Suprapubic skin (tissue), 4 donors: Measurements from ENCODE around the gene CAPN8. TPM values are rescaled to one million over a fixed set of nuclear protein-coding genes. Genes with fewer than 3 reads are reported as not detected.
A peak's percentile ranks its signal among the peaks of the same experiment; 100 is the strongest.

Experiments used
- DNase-seq, 2 donors: peaks; one replicate each; pipeline ENCODE4 v3.0.0-alpha.2; 2019; ENCODE audit warnings: low spot score in 2 of 2
- H3K27ac ChIP-seq: fragments of 200-600 bp; sonication (generic); one replicate; pipeline ENCODE4 v1.5.1; 2019
- H3K27me3 ChIP-seq: fragments of 200-600 bp; sonication (generic); one replicate; pipeline ENCODE4 v1.5.1; 2019
- H3K36me3 ChIP-seq: fragments of 200-600 bp; sonication (generic); one replicate; pipeline ENCODE4 v1.5.1; 2019
- H3K4me1 ChIP-seq: fragments of 200-600 bp; sonication (generic); one replicate; pipeline ENCODE4 v1.5.1; 2019
- H3K4me3 ChIP-seq: fragments of 200-600 bp; sonication (generic); one replicate; pipeline ENCODE4 v1.5.1; 2019; ENCODE audit warnings: mild to moderate bottlenecking
- H3K9me3 ChIP-seq: fragments of 200-600 bp; sonication (generic); one replicate; pipeline ENCODE4 v1.5.1; 2019
- EP300 ChIP-seq: sonication (generic); formaldehyde crosslinking; IDR thresholded peaks from one replicate; pipeline ENCODE4 v1.6.1; 2017; ENCODE audit warnings: antibody characterized with exemption
- POLR2A ChIP-seq, 2 donors: fragments of 450-650 bp; IDR thresholded peaks; one replicate each; pipeline ENCODE4 v1.6.1; 2017; ENCODE audit warnings: antibody characterized with exemption in 2 of 2, mild to moderate bottlenecking in 2 of 2, moderate library complexity in 2 of 2
- POLR2AphosphoS5 ChIP-seq, 3 donors: sonication (generic); formaldehyde crosslinking; IDR thresholded peaks; one replicate each; pipeline ENCODE4 v1.6.1; 2017; ENCODE audit warnings: antibody characterized with exemption in 3 of 3
- WGBS: methylation state at CpG from one replicate; pipeline ENCODE4 v1.1.5; 2018; 5-methylcytosine and 5-hydroxymethylcytosine counted together
- total RNA-seq, 4 donors: library from RNA; depleted of rRNA; stranded (reverse); fragments of >200 nt; gene quantifications; one replicate each; pipeline ENCODE4 v1.1.0, GENCODE V29; 2016
- TF ChIP-seq, protein P1 (sequence below), 2 donors: fragments of 200-600 bp in 1 of 2; fragments of 450-650 bp in 1 of 2; sonication (generic) in 1 of 2; IDR thresholded peaks; one replicate each; pipeline ENCODE4 v1.5.1; 2016 to 2019; ENCODE audit warnings: antibody characterized with exemption in 2 of 2, mild to moderate bottlenecking in 1 of 2, moderate library complexity in 1 of 2

CAPN8 gene
- total RNA-seq, 4 donors from 2014 or later, result 1.5 to 3.9 (median 2.7) TPM

DNA sequence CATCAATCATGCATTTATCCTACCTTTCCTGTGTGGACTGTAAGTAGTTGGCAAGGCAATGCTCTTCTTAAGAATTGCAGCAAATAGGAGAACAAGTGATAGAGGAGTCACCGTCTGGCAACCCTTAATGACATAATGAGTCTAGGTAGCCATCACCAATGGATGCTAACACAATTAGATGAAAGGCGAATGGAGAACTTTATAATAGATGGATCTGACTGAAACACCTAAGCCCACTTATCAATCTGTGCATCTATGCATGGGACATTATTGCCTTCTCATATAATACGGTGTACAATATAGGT is 18.9 kb upstream of the CAPN8 start:
- Histone ChIP-seq H3K9me3 (no peaks in the 10 kb centered on the region), H3K27ac (no peak overlapping the region), H3K4me3 (no peak overlapping the region), H3K27me3 (no peaks in the 10 kb centered on the region), H3K36me3 (no peaks in the 10 kb centered on the region), H3K4me1 (no peaks in the 10 kb centered on the region)
- DNase-seq, result no peak
- TF ChIP-seq, protein P1, sequence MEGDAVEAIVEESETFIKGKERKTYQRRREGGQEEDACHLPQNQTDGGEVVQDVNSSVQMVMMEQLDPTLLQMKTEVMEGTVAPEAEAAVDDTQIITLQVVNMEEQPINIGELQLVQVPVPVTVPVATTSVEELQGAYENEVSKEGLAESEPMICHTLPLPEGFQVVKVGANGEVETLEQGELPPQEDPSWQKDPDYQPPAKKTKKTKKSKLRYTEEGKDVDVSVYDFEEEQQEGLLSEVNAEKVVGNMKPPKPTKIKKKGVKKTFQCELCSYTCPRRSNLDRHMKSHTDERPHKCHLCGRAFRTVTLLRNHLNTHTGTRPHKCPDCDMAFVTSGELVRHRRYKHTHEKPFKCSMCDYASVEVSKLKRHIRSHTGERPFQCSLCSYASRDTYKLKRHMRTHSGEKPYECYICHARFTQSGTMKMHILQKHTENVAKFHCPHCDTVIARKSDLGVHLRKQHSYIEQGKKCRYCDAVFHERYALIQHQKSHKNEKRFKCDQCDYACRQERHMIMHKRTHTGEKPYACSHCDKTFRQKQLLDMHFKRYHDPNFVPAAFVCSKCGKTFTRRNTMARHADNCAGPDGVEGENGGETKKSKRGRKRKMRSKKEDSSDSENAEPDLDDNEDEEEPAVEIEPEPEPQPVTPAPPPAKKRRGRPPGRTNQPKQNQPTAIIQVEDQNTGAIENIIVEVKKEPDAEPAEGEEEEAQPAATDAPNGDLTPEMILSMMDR (IDR thresholded peaks at IDR 0.05), result no peak
- no peak for TF ChIP-seq POLR2AphosphoS5 (IDR thresholded peaks at IDR 0.05)
- no peak for TF ChIP-seq POLR2A (IDR thresholded peaks at IDR 0.05)
- TF ChIP-seq EP300, result no peak
- 85% methylated on average over 3 of the region's 3 CpGs for WGBS

DNA sequence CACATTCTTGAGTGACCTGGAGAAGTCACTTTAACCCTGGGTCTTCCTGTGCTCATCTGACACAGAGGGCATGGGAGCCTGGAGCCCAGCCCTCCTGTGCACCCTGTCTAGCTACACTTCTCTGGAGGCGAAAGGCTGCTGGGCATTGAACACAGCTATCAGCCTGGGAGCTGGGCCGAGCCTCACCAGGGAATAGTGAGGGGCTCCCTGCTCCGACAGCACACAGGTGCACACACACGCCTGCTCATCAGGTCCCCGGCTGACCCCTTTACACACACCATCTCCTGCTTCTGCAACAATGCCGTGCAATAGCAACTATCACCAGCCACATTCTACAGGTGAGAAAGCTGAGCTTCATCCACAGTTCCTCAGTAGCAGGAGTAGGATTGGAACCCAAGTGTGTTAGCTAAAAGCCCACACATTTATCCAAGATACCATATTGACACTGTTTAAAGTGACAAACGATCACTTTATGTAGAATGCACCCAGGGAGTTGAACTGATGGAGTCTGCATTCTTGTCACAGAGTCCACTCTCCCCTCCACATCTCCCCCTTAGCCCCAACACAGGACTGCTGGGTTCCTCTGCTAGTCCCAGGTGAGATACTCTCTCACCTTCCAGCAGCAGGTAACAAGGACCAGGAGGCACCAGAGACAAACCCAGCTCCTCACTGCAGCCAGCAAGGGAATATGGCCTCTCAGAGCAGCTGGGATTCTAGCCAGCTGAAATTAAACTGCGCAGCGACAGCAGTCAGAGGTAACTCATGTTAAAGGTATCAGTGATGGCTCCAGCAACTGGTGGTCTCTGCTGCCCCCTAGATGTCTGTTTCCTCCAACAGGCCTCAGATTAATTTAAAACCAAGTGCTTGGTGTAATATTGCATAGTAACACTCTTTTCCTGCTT is 18.3 kb upstream of the CAPN8 start:
- TF ChIP-seq EP300, result no peak
- no peak for TF ChIP-seq POLR2AphosphoS5 (IDR thresholded peaks at IDR 0.05)
- TF ChIP-seq POLR2A (IDR thresholded peaks at IDR 0.05), result no peak
- TF ChIP-seq, protein P1 (IDR thresholded peaks at IDR 0.05), result peak in 1 of 2 donors; percentile 38
- WGBS, result 60% methylated on average over 9 of the region's 9 CpGs
- no peaks in the 10 kb centered on the region for H3K4me1 ChIP-seq
- H3K27me3 ChIP-seq, result no peaks in the 10 kb centered on the region
- no peaks in the 10 kb centered on the region for H3K36me3 ChIP-seq
- no peak overlapping the region for H3K4me3 ChIP-seq
- no peaks in the 10 kb centered on the region for H3K9me3 ChIP-seq
- peak in 1 of 2 donors; percentile 68 for DNase-seq
- H3K27ac ChIP-seq, result no peak overlapping the region

DNA sequence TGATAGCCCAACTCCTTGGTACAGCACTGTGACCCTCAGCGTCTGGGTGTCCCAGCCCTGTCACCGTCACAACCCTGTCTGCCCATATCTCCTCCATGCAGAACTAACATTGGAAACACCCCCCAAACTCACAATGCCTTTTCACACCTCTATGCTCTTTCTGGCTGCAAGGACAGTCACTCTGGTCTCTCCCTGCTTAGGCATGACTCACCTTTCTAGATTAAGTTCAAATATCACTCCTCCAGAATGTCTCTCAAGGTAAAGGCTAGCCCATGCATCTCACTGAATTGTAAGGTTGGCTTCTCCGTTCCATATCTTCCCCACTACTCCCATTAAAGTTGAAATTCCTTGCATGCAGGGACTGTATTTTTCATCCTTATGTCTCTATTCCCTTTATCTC is 17.0 kb upstream of the CAPN8 start:
- H3K27ac ChIP-seq, result no peak overlapping the region
- no peaks in the 10 kb centered on the region for H3K36me3 ChIP-seq
- TF ChIP-seq, protein P1 (IDR thresholded peaks at IDR 0.05), result no peak
- TF ChIP-seq POLR2A (IDR thresholded peaks at IDR 0.05) (no peak), POLR2AphosphoS5 (IDR thresholded peaks at IDR 0.05) (no peak), EP300 (no peak)
- no peaks in the 10 kb centered on the region for H3K9me3 ChIP-seq
- 90% methylated on average over 3 of the region's 3 CpGs for WGBS
- no peak overlapping the region for H3K4me3 ChIP-seq
- DNase-seq, result no peak
- H3K27me3 ChIP-seq, result no peaks in the 10 kb centered on the region
- H3K4me1 ChIP-seq, result no peaks in the 10 kb centered on the region

DNA sequence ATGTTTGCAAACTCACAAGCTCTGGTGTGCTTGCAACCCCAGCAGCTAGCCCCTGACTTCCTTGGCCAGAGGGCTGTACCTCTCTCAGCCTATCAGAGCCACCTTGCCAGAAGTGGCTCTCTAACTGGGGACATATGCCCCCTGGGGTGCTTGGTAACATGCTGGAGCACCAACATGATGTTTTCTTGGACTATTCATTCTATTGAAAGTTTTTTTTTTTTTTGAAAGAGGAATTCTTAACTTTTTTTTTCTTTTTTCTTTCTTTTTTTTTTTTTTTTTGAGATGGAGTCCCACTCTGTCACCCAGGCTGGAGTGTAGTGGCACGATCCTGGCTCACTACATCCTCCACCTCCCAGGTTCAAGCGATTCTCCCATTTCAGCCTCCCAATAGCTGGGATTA is 14.7 kb upstream of the CAPN8 start:
- H3K27ac ChIP-seq, result no peak overlapping the region
- H3K27me3 ChIP-seq, result no peaks in the 10 kb centered on the region
- no peak for DNase-seq
- no peaks in the 10 kb centered on the region for H3K4me1 ChIP-seq
- no peak for TF ChIP-seq EP300
- TF ChIP-seq, protein P1 (IDR thresholded peaks at IDR 0.05), result no peak
- TF ChIP-seq POLR2AphosphoS5 (IDR thresholded peaks at IDR 0.05), result no peak
- TF ChIP-seq POLR2A (IDR thresholded peaks at IDR 0.05), result no peak
- H3K4me3 ChIP-seq, result no peak overlapping the region
- WGBS, result 94% methylated on average over 2 of the region's 2 CpGs
- no peaks in the 10 kb centered on the region for H3K36me3 ChIP-seq
- H3K9me3 ChIP-seq, result no peaks in the 10 kb centered on the region

DNA sequence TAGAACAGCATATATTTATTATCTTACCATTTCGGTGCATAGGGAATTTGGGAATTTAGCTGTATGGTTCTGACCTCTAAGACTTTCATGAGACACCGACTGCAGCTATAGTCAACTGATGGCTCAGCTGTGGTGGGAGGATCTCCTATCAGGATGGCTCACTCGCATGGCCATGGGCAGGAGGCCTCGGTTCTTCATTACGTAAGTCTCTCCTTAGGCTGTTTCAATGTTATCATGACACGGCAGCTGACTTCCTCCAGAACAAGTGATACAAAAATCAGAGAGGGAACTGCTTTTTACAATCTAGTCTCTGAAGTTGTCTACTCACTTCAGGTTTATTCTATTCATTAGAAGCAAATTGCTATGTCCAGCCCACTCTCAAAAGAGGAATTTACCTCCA is 13.3 kb upstream of the CAPN8 start:
- Histone ChIP-seq H3K36me3 (no peaks in the 10 kb centered on the region), H3K27ac (no peak overlapping the region)

More for the DNA sequence above, 13.3 kb upstream of the CAPN8 start:
- WGBS, result 82% methylated on average over 6 of the region's 6 CpGs
- no peaks in the 10 kb centered on the region for H3K4me1 ChIP-seq
- no peak for TF ChIP-seq EP300
- no peak for TF ChIP-seq POLR2A (IDR thresholded peaks at IDR 0.05)
- TF ChIP-seq, protein P1 (IDR thresholded peaks at IDR 0.05), result no peak
- no peak for TF ChIP-seq POLR2AphosphoS5 (IDR thresholded peaks at IDR 0.05)
- DNase-seq, result peak in 1 of 2 donors; percentile 26
- H3K27me3 ChIP-seq, result no peaks in the 10 kb centered on the region
- H3K4me3 ChIP-seq, result no peak overlapping the region
- H3K9me3 ChIP-seq, result peaks cover 6% of the 10 kb centered on the region
